RWPE2 (cell line): ENCODE data around the gene INO80.

Experiments
- ATAC-seq: fragments of 200-7000 bp; cut with Tn5 transposase; 3 replicates; pipeline ENCODE4 v1.9.1; 2021; ENCODE audit warnings: low read depth
- DNase-seq: peaks from one replicate; pipeline ENCODE4 v3.0.0-alpha.2; 2020; ENCODE audit warnings: low spot score
- H3K27ac ChIP-seq: fragments of 450-650 bp; 2 replicates; pipeline ENCODE4 v1.5.1; 2017; ENCODE audit warnings: mild to moderate bottlenecking; ENCODE audit not compliant: poor library complexity, severe bottlenecking
- H3K27me3 ChIP-seq: fragments of 250-450 bp; sonication (Bioruptor Pico); 2 replicates; pipeline ENCODE4 v1.5.1; 2021; ENCODE audit warnings: mild to moderate bottlenecking, moderate library complexity; ENCODE audit not compliant: insufficient read depth, poor library complexity, severe bottlenecking
- H3K36me3 ChIP-seq: fragments of 250-450 bp; sonication (Bioruptor Pico); 2 replicates; pipeline ENCODE4 v1.5.1; 2020; ENCODE audit warnings: low read depth, mild to moderate bottlenecking, moderate library complexity
- H3K4me1 ChIP-seq: fragments of 250-450 bp; sonication (Bioruptor Pico); 2 replicates; pipeline ENCODE4 v1.5.1; 2021; ENCODE audit warnings: mild to moderate bottlenecking, moderate library complexity; ENCODE audit not compliant: insufficient read depth, poor library complexity, severe bottlenecking
- H3K4me3 ChIP-seq: fragments of 250-450 bp; sonication (Bioruptor Pico); 2 replicates; pipeline ENCODE4 v1.5.1; 2021; ENCODE audit warnings: mild to moderate bottlenecking, moderate library complexity; ENCODE audit not compliant: severe bottlenecking
- H3K9me3 ChIP-seq: fragments of 250-450 bp; sonication (Bioruptor Pico); 2 replicates; pipeline ENCODE4 v1.5.1; 2021; ENCODE audit warnings: mild to moderate bottlenecking, moderate library complexity; ENCODE audit not compliant: severe bottlenecking
- CTCF ChIP-seq: fragments of 450-650 bp; IDR thresholded peaks from one replicate; pipeline ENCODE4 v1.5.1; 2017; ENCODE audit warnings: mild to moderate bottlenecking, moderate library complexity; ENCODE audit not compliant: poor library complexity, severe bottlenecking

Gene INO80

GRCh38 chr15:40933517-40933902 lies 182.6 kb downstream of the INO80 start:
- DNase-seq (no peak), ATAC-seq (no peak)
- TF ChIP-seq CTCF: no peak
- peaks cover 25% of the 10 kb centered on the region for H3K27me3 ChIP-seq
- no peaks in the 10 kb centered on the region for H3K4me1 ChIP-seq
- H3K4me3 ChIP-seq: no peak overlapping the region
- no peaks in the 10 kb centered on the region for H3K9me3 ChIP-seq
- no peaks in the 10 kb centered on the region for H3K36me3 ChIP-seq
- no peak overlapping the region for H3K27ac ChIP-seq

DNA sequence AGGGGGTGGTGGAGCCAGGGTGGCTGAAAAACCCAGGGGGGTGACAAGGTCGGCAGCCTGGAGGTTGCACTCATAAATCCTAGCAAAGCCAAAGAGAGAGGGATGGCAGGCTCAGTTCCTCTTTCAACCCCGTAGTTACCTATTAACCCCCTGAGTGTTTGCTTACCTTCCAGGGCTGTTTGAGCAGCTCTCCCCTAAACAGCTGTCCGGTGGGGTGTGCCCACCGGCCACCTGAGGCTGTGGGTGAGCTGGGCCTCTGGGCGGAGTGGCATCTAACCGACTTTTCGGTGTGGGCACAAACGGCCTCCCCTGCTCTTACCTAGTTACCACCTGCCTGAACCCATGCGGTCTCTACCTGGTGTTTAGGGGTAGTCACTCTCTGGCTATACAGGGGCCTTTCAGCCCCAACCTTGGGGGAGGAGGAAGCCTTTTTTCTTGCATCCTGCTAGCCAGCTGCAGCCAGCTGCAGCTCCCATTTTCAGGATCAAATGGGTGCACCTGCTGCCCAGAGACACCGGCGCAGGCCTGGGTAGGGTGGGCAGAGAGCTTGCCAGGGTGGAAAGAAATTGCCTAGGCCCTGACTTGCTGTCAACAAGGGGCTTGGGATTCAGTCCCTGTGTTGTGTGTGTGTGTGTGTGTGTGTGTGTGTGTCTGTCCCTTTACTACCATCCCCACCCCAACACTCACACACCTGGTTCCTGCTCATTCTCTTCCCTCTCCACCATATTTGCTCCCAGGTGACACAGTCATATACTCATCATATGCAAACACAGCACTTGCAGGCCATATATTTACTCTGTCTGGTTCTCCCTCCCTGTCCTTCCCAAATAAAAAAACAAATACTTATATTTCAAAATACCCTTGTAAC lies 183.2 kb downstream of the INO80 start:
- no peak overlapping the region for H3K4me3 ChIP-seq
- ATAC-seq (no peak), DNase-seq (no peak)
- no peak for TF ChIP-seq CTCF
- peaks cover 30% of the 10 kb centered on the region for H3K27me3 ChIP-seq
- no peaks in the 10 kb centered on the region for H3K4me1 ChIP-seq
- H3K36me3 ChIP-seq: no peaks in the 10 kb centered on the region
- H3K27ac ChIP-seq: no peak overlapping the region
- no peaks in the 10 kb centered on the region for H3K9me3 ChIP-seq

DNA sequence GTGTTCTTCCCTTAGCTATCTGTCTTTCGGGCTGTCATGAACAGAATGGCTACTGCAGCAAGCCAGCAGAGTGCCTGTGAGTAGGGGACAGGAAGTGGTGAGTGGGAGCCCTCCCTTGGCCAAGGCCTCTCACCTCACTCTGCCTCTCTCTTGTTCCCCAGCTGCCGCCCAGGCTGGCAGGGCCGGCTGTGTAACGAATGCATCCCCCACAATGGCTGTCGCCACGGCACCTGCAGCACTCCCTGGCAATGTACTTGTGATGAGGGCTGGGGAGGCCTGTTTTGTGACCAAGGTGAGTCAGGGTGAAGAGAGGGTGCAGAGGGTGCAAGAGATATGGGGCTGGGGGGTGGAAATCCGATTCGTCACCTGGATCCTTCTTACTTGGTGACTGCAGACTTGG lies 183.9 kb downstream of the INO80 start:
- Histone ChIP-seq H3K9me3 (no peaks in the 10 kb centered on the region), H3K36me3 (no peaks in the 10 kb centered on the region), H3K4me1 (no peaks in the 10 kb centered on the region), H3K4me3 (no peak overlapping the region), H3K27ac (no peak overlapping the region), H3K27me3 (peaks cover 35% of the 10 kb centered on the region)
- peak; percentile 66 for DNase-seq
- ATAC-seq: no peak
- TF ChIP-seq CTCF: no peak

DNA sequence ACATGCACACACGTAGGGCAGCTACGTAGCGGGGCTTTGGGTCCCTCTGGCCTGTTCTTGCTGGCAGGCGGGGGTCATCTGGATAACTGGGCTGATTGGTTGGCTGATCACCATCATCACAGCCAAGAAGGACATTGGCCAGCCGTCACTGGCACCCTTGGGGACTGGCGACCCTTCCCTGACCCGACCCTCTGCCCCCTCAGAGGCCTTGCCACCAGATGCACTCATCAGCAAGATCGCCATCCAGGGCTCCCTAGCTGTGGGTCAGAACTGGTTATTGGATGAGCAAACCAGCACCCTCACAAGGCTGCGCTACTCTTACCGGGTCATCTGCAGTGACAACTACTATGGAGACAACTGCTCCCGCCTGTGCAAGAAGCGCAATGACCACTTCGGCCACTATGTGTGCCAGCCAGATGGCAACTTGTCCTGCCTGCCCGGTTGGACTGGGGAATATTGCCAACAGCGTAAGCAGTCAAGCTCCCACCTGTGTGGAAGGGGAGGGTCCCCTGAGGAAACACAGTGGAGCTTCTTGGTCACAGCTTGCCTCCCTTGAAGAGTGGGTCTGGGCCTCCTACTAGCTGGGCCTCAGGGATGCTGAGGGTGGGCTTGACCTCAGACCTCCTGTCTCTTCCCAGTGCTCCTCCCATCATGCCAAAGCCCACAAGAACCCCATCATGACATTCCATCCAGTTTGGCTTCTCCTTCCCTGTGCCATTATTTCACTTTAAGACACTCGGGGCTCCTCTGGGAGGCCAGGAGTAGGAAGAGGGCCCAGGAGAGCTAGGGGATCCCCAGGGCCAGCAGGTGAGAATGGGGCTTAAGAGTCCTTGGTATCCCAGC lies 184.6 kb downstream of the INO80 start:
- Histone ChIP-seq H3K4me3 (no peak overlapping the region), H3K27me3 (peaks cover 42% of the 10 kb centered on the region), H3K27ac (no peak overlapping the region)

More for the DNA sequence above, 184.6 kb downstream of the INO80 start:
- Histone ChIP-seq H3K9me3 (no peaks in the 10 kb centered on the region), H3K36me3 (no peaks in the 10 kb centered on the region), H3K4me1 (no peaks in the 10 kb centered on the region)
- ATAC-seq: no peak
- TF ChIP-seq CTCF: no peak
- DNase-seq: peak; percentile 67
